GM21717 (cell line): Measurements from ENCODE around the gene SYNGR1.

ENCODE experiments used
- ATAC-seq: cut with Tn5 transposase; IDR thresholded peaks from one replicate; pipeline ENCODE4 v1.9.1; 2021; ENCODE audit warnings: mild to moderate bottlenecking, moderate library complexity; ENCODE audit not compliant: unreplicated experiment

The SYNGR1 gene

DNA sequence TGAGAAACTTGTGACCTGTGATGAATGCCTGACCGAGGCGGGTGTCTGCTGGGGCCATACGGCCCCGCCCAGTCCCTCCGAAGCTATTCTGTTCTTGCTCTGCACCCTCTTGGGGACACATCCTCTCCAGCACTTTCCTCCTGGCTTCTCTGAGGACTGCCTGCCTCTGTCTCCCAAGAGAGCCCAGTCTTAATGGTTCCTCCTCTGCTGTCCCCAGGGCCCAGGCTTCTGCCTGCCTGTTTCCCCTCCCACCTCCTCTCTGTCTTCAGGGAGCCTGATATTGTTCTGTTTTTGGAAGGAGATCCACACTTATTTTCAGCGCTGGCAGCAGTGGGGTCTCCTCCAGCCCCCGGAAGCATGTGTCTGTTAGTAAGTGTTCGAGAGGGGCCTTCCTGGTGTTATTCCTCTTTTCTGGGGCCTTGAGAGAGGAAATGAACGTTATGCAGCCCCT, 18.7 kb downstream of the SYNGR1 start:
- no peak for ATAC-seq

DNA sequence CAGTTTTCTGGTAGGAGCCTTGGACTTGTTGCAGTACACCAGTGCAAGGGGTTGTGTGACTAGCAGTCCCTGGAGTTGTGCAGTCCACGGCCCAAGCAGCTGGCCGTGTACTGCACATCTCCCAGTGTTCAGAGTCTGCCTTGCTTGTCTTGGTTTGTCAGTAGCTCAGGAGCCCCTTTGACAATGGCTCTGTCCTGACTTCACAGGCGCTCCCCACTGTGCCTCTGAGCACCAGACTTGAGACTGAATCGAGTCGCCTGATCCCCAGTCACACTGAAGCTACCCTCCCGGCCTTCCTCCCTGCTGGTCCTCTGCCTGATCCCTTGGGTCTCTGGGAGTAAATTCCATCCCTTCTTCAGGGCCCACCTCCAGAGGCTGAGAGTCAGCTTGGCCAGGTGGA, 19.4 kb downstream of the SYNGR1 start:
- ATAC-seq: no peak

DNA sequence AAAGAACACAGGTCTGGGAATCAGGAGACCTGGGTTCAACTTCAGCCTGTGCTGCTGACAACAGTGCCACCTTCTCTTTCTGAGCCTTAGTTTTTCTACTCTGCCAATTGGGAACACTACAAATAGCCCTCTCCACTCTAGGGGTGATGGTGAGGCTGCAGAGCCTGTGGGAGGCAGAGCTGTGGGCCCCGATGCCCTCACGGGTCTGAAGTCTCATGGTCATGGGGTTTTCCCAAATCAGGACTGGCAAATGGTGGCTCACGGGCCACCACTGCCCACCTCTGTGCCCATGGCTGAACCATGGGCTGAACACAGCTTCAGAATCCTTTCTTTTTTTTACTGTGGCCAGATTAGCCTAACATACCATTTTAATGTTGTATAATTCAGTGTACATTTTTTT, 19.8 kb downstream of the SYNGR1 start:
- no peak for ATAC-seq

DNA sequence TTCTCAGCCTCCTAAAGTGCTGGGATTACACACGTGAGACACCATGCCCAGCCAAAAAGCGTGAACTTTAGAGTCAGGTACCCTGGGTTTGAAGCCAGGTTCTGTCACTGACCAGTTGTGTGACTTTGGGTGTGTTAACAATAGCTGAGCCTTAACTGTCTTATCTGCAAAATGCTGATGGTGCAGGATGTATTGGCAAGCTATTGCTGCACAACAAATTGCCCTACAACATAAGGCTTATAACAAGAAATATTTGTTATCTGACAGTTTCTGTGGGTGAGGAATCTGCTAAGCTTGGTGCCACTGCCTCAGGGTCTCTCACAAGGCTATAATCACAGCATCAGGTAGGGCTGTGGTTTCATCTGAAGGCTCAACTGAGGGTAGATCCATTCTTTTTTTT, 21.9 kb downstream of the SYNGR1 start:
- ATAC-seq: no peak

DNA sequence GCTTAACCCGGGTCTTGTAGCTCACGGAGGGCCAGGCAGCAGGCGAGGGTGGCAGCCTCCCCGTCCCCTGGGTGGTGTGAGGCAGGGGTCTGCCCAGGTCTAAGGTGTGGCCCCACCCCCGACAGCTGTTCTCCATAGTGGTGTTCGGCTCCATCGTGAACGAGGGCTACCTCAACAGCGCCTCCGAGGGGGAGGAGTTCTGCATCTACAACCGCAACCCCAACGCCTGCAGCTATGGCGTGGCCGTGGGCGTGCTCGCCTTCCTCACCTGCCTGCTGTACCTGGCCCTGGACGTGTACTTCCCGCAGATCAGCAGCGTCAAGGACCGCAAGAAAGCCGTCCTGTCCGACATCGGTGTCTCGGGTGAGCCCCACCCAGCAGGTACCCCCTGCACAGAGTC, 24.4 kb downstream of the SYNGR1 start:
- no peak for ATAC-seq

DNA sequence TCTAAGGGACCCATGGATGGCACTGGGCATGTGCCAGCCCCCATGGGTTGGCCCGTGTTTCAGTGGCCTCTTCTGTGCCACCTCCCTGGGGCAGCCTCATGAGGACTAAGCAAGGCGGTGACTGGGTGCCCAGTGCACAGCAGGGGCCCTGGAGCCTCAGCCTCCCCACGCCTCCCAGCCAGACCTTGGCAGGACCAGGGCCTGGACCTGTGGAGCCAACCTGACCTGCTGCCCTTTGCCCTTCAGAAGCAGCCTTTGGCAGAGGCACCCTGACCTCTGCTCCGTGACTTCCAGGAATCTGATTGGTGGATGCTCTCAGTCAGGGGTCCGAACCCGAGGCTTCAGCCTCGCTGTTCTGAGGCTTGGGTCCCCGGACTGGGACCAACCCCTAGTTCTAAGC, 25.0 kb downstream of the SYNGR1 start:
- no peak for ATAC-seq

DNA sequence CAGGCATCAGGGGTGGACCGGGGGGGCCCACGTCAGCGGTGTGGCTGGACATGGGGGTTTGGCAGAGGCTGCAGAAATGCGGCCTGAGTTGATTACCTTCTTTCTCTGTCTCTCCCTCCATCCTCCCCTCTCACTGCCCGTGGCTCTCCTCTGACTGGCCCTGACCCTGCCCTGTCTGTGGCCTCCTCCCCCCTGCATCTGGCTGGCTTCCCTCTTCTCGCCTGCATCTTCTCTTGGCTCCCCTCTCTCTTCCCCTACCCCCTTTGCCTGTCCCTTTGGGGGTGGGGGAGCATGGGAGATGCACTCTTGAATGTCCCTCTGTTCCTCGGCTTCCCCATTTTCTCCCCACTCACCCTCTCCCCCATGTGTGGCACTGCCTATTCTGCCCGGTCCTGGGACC, 25.9 kb downstream of the SYNGR1 start:
- ATAC-seq: no peak

DNA sequence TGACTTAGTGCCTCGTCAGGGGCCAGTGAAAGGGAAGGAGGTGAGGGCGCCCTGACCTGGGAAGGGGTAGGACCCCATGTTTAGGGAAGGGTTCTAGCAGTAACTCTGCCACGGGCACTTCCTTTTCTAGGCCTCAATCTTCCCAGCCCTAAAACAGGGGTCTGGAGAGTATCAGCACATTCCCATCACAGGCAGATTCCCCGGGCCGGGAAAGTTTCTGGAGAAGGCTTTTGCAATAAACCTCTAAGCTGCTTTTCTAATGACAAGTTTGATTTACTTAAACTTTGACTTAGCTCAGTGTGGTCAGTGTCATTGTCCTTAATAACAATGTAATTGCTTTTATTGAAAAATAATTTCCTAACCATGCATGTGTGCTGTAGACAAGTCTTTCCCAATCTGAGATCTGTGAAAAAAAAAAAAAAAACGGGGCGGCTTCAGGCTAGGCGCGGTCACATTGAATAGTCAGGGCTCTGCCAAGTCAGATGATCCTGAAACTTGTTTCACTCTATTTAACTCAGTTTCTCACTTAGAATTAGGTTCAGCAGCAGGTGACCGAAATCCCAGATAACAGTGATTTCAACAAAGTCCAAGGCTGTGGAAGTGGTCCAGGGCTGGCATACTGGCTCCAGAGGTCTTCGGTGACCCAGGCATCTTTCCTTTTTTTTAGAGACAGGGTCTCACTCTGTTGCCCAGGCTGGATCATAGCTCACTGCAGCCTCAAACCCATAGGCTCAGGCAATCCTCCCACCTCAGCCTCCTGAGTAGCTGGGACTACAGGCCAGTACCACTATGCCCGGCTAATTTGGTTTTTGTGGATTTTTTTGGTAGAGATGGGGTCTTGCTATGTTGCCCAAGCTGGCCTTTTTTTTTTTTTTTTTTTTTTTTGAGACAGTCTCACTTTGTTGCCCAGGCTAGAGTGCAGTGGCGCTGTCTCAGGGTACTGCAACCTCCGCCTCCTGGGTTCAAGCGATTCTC, 30.3 kb downstream of the SYNGR1 start:
- ATAC-seq: no peak

DNA sequence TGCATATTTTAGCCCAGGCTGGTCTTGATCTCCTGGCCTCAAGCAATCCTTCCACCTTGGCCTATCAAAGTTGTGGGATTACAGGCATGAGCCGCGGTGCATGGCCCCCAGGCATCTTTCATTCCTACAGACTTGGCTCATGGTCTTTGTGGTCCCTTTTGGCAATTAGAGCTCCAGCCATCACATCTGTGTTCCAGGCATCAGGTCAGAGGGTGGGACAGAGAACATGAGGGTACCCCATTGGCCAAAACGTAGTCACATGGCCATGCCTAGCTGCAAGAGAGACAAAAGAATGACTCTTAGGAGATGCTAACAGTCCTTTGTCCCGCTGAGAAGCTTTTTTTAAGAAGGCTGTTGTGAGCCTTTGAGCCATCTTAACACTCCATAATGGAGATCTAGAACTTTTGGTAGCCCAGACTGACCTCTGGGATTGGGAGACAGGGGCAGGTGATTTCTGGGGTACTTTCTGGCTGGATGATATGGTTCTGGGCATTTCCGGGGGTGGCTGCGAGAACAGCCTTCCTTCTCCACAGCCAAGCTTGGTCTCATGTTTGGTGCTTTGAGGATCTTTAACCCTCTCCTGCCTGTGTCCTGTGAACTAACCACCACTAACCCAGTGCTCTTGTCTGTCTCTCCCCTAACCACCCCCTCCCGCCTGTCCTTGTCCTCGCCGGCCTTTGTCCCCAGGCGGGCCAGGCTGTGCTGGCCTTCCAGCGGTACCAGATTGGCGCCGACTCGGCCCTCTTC, 31.4 kb downstream of the SYNGR1 start:
- ATAC-seq: no peak

DNA sequence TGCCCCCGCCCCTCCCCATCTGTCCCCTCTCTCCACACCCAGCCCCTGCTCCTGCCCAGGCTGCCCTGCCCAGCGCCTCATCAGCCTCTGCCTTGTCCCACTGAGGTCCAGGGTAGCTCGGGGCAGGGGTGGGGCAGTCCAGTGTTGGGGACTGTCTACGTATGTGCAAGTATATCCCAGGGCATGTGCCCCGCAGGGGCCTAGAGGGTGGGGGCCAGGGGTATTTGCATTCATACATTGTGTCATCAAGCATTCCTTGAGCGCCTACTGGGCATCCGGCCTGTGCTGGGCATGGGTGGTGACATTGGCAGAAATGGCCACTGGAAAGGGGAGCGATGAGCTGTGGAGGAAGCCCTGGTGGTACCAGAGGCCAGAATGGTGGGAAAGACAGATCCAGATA, 32.1 kb downstream of the SYNGR1 start:
- no peak for ATAC-seq

DNA sequence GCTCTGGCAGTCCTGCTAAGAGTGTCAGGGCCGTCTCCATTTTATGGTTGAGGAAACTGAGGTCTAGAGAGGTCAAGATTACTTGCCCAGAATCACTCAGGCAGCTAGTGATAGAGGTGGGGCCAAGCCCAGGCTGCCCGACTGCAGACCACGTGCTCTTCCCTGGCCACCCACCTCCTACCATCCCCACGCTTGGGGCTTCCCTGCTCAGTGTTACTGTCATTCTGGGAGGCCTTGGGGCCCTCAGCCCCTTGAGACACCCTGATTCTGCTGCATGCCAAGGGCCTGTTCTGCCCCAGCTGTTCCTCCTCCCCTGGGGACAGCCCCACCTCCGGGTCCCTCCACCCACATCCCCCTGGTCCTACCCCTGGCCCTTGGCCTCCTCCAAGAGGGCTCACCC, 32.6 kb downstream of the SYNGR1 start:
- ATAC-seq: no peak

DNA sequence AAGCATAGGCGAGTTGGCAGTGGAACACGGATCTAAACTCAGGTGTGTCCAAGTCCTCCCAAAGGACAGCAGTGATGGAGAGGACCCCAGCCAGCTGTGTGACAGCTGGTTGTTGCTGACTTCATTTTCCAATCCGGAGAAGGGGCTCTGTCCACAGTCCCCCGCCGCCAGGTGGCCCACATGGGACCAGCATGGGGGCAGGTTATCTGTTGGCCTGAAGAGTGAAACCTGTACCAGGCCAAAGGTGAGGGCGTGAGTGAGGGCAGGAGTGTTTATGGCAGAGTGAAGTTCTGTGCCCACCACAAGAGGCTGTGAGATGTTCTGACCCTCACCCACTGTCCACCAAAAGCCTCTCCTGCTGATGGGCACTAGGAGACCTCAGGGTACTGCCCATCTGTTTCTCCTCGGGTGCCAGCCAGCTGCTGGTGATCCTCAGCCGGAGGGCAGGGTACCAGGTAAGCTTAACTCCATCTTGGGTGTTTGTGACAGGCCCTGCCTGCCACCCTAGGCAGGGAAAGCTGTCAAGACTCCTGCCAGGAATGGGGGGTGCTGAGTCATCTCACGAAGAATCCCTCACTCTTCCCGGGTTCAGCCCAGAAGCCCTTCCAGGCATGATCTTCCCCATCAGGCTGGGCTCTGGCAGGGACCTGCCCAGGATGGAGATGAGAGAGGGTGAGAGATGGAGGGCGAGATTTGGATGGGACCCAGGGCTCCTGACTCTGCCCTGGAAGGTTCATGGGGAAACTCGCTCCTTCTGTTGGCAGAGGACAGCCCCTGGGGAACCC, 34.2 kb downstream of the SYNGR1 start:
- no peak for ATAC-seq

DNA sequence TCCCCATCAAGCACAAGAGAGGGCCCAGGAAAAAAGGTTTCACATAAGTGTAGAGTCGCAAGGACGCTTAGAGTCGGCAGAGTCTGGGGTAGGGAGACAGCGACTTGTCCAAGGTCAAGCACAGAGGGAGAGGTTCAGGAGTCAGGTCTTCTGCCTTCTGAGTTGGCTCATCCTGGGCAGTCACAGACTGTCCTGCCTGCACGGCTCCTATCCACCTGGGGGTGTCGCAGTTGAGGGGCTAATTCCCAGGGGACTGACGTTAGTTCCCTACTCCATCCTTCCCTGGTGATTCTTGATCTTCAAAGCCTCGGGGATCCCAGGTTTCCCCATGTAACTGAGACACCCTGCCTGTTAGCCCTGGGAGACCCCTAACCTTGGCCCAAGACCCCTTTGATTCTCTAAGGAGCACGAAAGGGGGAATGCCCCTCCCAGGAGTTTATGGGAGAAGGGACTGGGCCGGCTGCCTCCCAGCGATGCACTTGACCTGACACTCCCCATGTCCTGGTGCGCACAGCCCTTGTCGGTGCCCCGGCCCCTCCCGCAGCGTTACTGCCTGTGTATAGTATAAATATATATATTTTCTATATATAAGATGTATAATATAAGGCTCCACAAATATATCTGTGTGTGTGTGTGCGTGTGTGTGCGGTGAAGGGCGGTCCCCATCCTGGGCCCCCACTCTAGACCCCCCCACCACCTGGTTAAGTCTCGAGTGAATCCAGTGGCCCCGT, 35.1 kb downstream of the SYNGR1 start:
- no peak for ATAC-seq

DNA sequence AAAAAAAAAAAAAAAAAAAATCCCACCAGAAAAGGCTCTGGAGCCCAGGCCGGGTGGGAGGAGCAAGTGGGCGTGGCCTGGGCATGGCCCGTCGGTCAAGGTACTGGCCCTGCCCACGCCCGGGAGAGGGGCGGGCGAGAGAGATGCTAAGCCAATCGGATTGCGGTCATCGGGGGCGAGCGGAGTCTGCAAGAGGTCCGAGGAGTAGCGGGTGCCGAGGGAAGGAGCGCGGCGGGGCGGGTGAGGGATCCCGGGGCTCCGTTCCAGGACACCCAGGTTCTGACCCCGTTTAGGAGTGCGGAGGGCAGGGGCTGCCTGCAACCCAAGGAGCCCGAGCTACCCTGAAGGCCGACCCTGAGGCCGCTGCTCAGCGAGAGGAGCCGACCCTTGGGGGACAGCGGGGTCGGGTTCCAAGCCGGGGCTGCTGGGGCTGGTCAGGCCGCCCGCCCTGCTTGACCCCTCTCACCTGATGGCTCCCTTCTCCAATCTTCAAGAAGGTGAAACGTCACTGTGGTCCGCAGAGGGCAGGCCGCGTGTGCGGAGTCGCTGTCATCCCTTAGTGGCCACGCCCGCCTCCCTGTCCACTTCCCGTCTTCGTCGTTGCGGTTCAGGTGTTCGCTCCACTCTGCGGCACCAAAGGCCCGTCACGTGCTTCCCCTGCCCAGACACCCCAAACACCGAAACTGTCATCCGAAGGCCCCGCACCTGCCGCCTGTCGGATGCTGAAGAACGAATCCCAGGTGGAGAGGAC, 38.6 kb downstream of the SYNGR1 start:
- ATAC-seq: no peak

DNA sequence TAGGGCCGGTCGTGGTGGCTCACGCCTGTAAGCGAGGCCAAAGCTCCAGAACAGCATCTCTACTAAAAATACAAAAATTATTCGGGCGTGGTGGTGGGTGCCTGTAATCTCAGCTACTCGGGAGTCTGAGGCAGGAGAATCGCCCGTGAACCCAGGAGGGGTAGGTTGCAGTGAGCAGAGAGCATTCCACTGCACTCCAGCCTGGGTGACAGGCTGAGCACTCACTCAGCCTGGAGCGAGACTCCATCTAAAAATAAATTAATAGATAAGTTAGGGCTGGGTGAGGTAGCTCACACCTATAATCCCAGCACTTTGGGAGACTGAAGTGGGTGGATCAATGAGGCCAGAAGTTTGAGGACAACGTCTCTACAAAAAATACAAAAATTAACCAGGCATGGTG, 39.6 kb downstream of the SYNGR1 start:
- ATAC-seq: no peak

DNA sequence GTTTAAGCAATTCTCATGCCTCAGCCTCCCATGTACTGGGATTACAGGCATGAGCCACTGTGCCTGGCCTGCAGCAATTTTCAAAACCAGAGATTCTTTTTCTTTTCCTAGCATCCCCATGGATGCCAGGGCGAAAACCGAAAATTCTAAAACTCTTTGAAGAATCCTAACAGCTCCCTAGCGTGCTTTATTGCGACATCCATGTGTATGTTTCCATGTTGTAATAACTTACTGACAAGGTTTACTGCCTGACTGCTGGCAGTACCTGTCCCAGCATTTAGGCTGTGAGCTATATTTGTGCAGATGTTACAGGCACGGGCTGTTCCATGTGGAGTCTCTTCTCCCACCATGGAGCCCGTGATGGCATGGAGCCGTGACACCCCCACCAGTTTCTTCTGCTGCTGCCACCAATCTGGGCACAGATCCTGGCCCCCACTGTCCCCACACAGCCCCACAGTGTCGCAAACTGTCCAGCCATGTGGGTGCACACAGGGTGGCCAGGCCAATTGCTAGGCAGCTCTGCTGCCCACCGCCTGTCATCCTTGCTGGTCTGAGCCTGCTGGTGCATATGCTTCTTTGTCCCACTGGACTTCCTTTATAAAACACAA, 42.7 kb downstream of the SYNGR1 start:
- no peak for ATAC-seq

DNA sequence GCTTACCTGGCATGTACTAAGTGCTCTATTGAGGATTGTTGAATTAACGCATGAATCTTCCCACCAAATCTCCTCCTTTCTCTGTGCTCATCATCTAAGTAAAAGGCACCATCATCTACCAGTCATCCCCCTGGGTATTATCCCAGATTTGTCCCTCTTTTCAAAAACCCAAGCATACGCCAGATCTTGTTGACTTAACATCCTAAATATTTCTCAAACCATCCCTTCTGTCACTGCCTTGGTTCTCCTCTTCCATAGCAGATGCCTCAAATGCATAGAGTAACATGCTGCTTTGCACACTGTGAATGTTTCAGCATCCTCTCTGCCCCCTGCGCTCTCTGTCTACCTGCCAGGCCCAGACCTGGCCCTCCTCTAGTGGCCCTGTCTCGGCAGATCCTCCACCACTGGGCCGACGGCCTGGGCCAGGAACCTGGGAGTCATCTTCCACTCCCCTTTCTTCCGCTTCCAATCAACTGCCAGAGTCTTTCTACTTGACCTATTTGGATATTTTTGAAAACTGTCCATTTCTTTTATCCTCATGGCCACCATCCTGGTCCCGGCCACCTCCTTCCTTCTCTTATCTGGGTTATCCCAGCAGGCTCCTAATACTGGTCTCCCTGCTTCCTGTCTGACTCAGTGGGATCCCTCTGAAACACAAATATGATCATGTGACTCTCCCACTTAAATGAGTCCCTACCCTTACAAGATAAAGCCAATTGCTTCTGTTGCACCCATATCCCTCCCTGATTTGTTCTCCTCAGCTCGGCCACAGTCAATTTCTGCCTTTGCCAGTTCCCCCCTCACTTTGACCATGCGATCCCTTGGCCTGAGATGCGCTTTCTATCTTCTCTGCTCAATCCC, 46.4 kb downstream of the SYNGR1 start:
- ATAC-seq: no peak

DNA sequence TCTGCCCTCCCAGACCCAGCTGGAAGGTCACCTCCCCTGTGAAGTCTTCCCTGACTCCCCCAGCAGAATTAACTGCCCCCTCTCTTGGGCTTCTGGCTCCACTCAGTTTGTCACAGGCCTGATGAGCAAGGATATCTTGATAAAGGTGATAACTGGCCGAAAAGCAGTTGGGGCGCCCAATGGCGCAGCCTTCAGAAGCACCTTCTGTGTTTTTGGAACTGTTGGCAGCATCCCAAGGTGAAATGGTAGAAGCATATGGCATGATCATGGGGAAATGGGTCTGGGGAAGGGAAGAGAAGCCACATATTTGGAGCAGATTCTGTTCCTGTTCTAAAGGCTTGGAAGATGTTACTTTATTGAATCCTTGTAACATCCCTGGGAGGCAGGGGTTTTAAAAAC, 47.0 kb downstream of the SYNGR1 start:
- no peak for ATAC-seq

DNA sequence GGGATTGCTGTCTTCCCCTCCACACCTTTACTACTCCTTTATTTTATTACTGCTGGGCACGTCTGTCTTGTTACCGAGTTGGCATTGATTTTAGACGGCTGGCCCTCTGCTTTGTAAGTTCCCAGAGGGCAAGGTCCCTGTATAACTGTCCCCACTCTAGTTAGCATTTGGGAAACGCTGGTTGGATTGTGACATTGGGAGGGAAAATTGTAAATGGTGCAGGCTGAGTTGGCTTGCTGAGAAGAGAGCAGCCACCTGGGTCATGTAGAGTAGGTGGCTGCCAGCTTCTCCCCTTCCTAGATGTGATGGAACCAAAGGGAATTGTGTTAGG, 51.5 kb downstream of the SYNGR1 start:
- ATAC-seq: no peak
